A549 (cell line): ENCODE measurements around the gene LNPEP. TPM values are rescaled to one million over a fixed set of nuclear protein-coding genes. Genes with fewer than 3 reads are reported as not detected.

ENCODE experiments used
- ATAC-seq, 2 experiments: fragments of 200-7000 bp in 1 of 2; fragments of >200 bp in 1 of 2; cut with Nextera tagmentation in 1 of 2; cut with Tn5 transposase in 1 of 2; 3 replicates each; pipeline versions ENCODE4 v1.8.0 to v1.9.1; 2018 to 2020; ENCODE audit warnings: mild to moderate bottlenecking in 1 of 2, moderate library complexity in 1 of 2
- CTCF ChIA-PET: fragments of 300-600 bp; sonication (Branson Sonifier 250); formaldehyde crosslinking; extraction: SDS; loops from one replicate; lab custom pipeline; 2021; ENCODE audit warnings: antibody characterized with exemption, inconsistent platforms; lab: Yijun Ruan, JAX
- POLR2A ChIA-PET: fragments of 350-600 bp; formaldehyde crosslinking; extraction: SDS; loops from one replicate; lab custom pipeline; 2021; ENCODE audit warnings: antibody characterized with exemption, inconsistent platforms; lab: Yijun Ruan, JAX
- DNase-seq, 2 experiments: peaks; one replicate each; pipeline versions ENCODE4 v3.0.0 to v3.0.0-alpha.2; 2011 to 2016; ENCODE audit warnings: low read depth in 1 of 2, low spot score in 1 of 2
- FAIRE-seq: peaks from 2 replicates; lab custom pipeline; 2011; peaks lifted over from hg19 to GRCh38; lab: Jason Lieb, UNC
- H3K27ac ChIP-seq, 2 experiments: fragments of >200 bp; sonication (Bioruptor Twin); formaldehyde crosslinking; 3 replicates each; pipeline ENCODE4 v1.5.1; 2016 to 2017
- H3K4me1 ChIP-seq: fragments of >200 bp; sonication (Bioruptor Twin); formaldehyde crosslinking; 3 replicates; pipeline ENCODE4 v1.6.1; 2016
- H3K4me2 ChIP-seq: fragments of >200 bp; sonication (Bioruptor Twin); formaldehyde crosslinking; 3 replicates; pipeline ENCODE4 v1.6.1; 2016
- H3K4me3 ChIP-seq: fragments of >200 bp; sonication (Bioruptor Twin); formaldehyde crosslinking; 3 replicates; pipeline ENCODE4 v1.5.1; 2016
- H3K9me3 ChIP-seq: fragments of >200 bp; sonication (Bioruptor Twin); formaldehyde crosslinking; 3 replicates; pipeline ENCODE4 v1.6.1; 2016
- BCL3 ChIP-seq: fragments of >200 bp; sonication (Bioruptor Twin); formaldehyde crosslinking; IDR thresholded peaks from 3 replicates; pipeline ENCODE4 v1.6.1; 2016
- CBX2 ChIP-seq: fragments of 200-600 bp; sonication (generic); IDR thresholded peaks from 2 replicates; pipeline ENCODE4 v1.6.1; 2016; ENCODE audit warnings: low read depth, mild to moderate bottlenecking, borderline replicate concordance
- CBX8 ChIP-seq: fragments of 200-600 bp; sonication (generic); IDR thresholded peaks from 2 replicates; pipeline ENCODE4 v1.6.1; 2016
- CEBPB ChIP-seq, 2 experiments: fragments of >200 bp in 1 of 2; sonication (Bioruptor Twin) in 1 of 2; formaldehyde crosslinking in 1 of 2; IDR thresholded peaks; 2 replicates each; pipeline ENCODE4 v1.6.1; 2012 to 2016
- CHD2 ChIP-seq: fragments of 150-350 bp; IDR thresholded peaks from 2 replicates; pipeline ENCODE4 v1.6.1; 2014; ENCODE audit warnings: low read length; ENCODE audit not compliant: partially characterized antibody
- CHD4 ChIP-seq: fragments of 200-600 bp; sonication (generic); IDR thresholded peaks from 2 replicates; pipeline ENCODE4 v1.6.1; 2016; ENCODE audit warnings: antibody characterized with exemption, mild to moderate bottlenecking, borderline replicate concordance
- FOSB ChIP-seq: fragments of 250-450 bp; sonication (Bioruptor Pico); IDR thresholded peaks from 2 replicates; pipeline ENCODE4 v1.5.0; 2020; ENCODE audit warnings: mild to moderate bottlenecking, moderate library complexity
- FOXS1 ChIP-seq: fragments of 250-450 bp; sonication (Bioruptor Pico); IDR thresholded peaks from 2 replicates; pipeline ENCODE4 v1.5.0; 2020; ENCODE audit warnings: mild to moderate bottlenecking, moderate library complexity
- GATA3 ChIP-seq: IDR thresholded peaks from 2 replicates; pipeline ENCODE4 v1.6.1; 2012; ENCODE audit warnings: borderline replicate concordance
- HMGXB4 ChIP-seq: fragments of 250-450 bp; sonication (Bioruptor Pico); IDR thresholded peaks from 2 replicates; pipeline ENCODE4 v1.5.0; 2021; ENCODE audit warnings: mild to moderate bottlenecking, moderate library complexity, borderline replicate concordance
- HOXB5 ChIP-seq: fragments of 250-450 bp; sonication (Bioruptor Pico); IDR thresholded peaks from 2 replicates; pipeline ENCODE4 v1.5.0; 2020; ENCODE audit warnings: mild to moderate bottlenecking, moderate library complexity
- JUN ChIP-seq, 2 experiments: fragments of >200 bp; sonication (Bioruptor Twin); formaldehyde crosslinking; IDR thresholded peaks; 2 replicates in 1 of 2; 3 replicates in 1 of 2; pipeline ENCODE4 v1.6.1; 2016 to 2017
- JUNB ChIP-seq: fragments of >200 bp; sonication (Bioruptor Twin); formaldehyde crosslinking; IDR thresholded peaks from 2 replicates; pipeline ENCODE4 v1.6.1; 2016
- MAFK ChIP-seq: fragments of 450-650 bp; IDR thresholded peaks from 2 replicates; pipeline ENCODE4 v1.6.1; 2014; ENCODE audit not compliant: partially characterized antibody
- MAX ChIP-seq: IDR thresholded peaks from 2 replicates; pipeline ENCODE4 v1.6.1; 2012
- PBX3 ChIP-seq: IDR thresholded peaks from 2 replicates; pipeline ENCODE4 v1.6.1; 2012
- PHF8 ChIP-seq: fragments of 200-600 bp; sonication (generic); IDR thresholded peaks from 2 replicates; pipeline ENCODE4 v1.6.1; 2016; ENCODE audit warnings: low read depth, mild to moderate bottlenecking, antibody characterized with exemption, moderate library complexity, borderline replicate concordance
- RAD21 ChIP-seq, 2 experiments: fragments of >200 bp in 1 of 2; sonication (Bioruptor Twin) in 1 of 2; formaldehyde crosslinking in 1 of 2; IDR thresholded peaks in 1 of 2; conservative IDR thresholded peaks in 1 of 2; 2 replicates in 1 of 2; 3 replicates in 1 of 2; pipeline ENCODE4 v1.6.1; 2012 to 2018; ENCODE audit warnings: inconsistent platforms in 1 of 2
- RARB ChIP-seq: fragments of 250-450 bp; sonication (Bioruptor Pico); IDR thresholded peaks from 2 replicates; pipeline ENCODE4 v1.8.0; 2021; ENCODE audit warnings: mild to moderate bottlenecking, moderate library complexity
- RCOR1 ChIP-seq: fragments of 150-350 bp; IDR thresholded peaks from 2 replicates; pipeline ENCODE4 v1.6.1; 2014; ENCODE audit warnings: antibody characterized with exemption, low read length, low read depth
- REST ChIP-seq: fragments of 200-600 bp; sonication (generic); IDR thresholded peaks from 2 replicates; pipeline ENCODE4 v1.6.1; 2016; ENCODE audit warnings: antibody characterized with exemption, mild to moderate bottlenecking, moderate library complexity
- SREBF2 ChIP-seq: fragments of 450-650 bp; IDR thresholded peaks from 2 replicates; pipeline ENCODE4 v1.6.1; 2014; ENCODE audit warnings: mild to moderate bottlenecking, moderate library complexity
- ZC3H11A ChIP-seq: fragments of 450-650 bp; IDR thresholded peaks from 2 replicates; pipeline ENCODE4 v1.6.1; 2014; ENCODE audit warnings: antibody characterized with exemption, mild to moderate bottlenecking
- WGBS: methylation state at CpG from one replicate; pipeline ENCODE4 v1.1.6; 2017; ENCODE audit errors: missing lambda C conversion rate; 5-methylcytosine and 5-hydroxymethylcytosine counted together
- polyA plus RNA-seq, 4 experiments: library from polyadenylated mRNA; depleted of rRNA in 3 of 4; stranded (reverse); fragments of >200 nt; fragmentation: RNase III in 1 of 4; extraction: RNeasy Plus Mini Kit Qiagen cat#74134 plus additional on column Dnase treatment in 1 of 4; gene quantifications; 2 replicates in 3 of 4; 3 replicates in 1 of 4; pipeline ENCODE4 v1.2.3, GENCODE V29; 2011 to 2017

LNPEP gene
- polyA plus RNA-seq, 2 of the 4 experiments (the other 2 are of a cell fraction): 5.9 to 19.7 TPM

GRCh38 chr5:96969366-96969765 is 33.5 kb downstream of the LNPEP start:
- no peak overlapping the region for H3K4me3 ChIP-seq
- H3K4me2 ChIP-seq: no peak overlapping the region
- no peak for DNase-seq
- no peaks in the 10 kb centered on the region for H3K9me3 ChIP-seq
- WGBS: 92% methylated on average over 2 of the region's 2 CpGs
- POLR2A ChIA-PET: no interaction called here
- peaks cover 20% of the 10 kb centered on the region for H3K4me1 ChIP-seq
- TF ChIP-seq JUN (IDR thresholded peaks at IDR 0.05): no peak
- no peak for TF ChIP-seq RCOR1
- no peak for TF ChIP-seq HOXB5 (CRISPR knock-in tag)
- no peak for TF ChIP-seq ZC3H11A
- TF ChIP-seq MAX: no peak
- no peak for TF ChIP-seq SREBF2
- no peak for TF ChIP-seq PBX3
- no peak for TF ChIP-seq RAD21 (conservative IDR thresholded peaks at IDR 0.05 in 1 of 2, IDR thresholded peaks at IDR 0.05 in 1 of 2)
- TF ChIP-seq CEBPB (IDR thresholded peaks at IDR 0.05): no peak
- no peak for TF ChIP-seq REST
- no peak for TF ChIP-seq CBX2
- TF ChIP-seq HMGXB4 (CRISPR knock-in tag): no peak
- no peak for TF ChIP-seq GATA3
- TF ChIP-seq CHD4: no peak
- TF ChIP-seq JUNB: no peak
- TF ChIP-seq FOSB (CRISPR knock-in tag): no peak
- TF ChIP-seq RARB (CRISPR knock-in tag): no peak
- TF ChIP-seq, all 56 proteins: peak for 0
- ATAC-seq (no peak), FAIRE-seq (no peak)
- no peak overlapping the region for H3K27ac ChIP-seq
- CTCF ChIA-PET: no interaction called here

- FAIRE-seq (no peak), DNase-seq (no peak), ATAC-seq (no peak)
- H3K4me3 ChIP-seq: no peak overlapping the region
- ChIA-PET CTCF (interaction anchor here (1.0 kb wide), 1 partner anchor 37 kb away, joined by 3 read pairs; the partner anchor contains the start of gene LNPEP), POLR2A (no interaction called here)
- no peak overlapping the region for H3K27ac ChIP-seq
- peaks cover 16% of the 10 kb centered on the region for H3K4me1 ChIP-seq
- H3K4me2 ChIP-seq: no peak overlapping the region
- no peak for TF ChIP-seq MAFK
- TF ChIP-seq CEBPB (IDR thresholded peaks at IDR 0.05): no peak
- no peak for TF ChIP-seq PBX3
- no peak for TF ChIP-seq FOXS1
- no peak for TF ChIP-seq PHF8
- no peak for TF ChIP-seq CHD4
- TF ChIP-seq CHD2: no peak
- no peak for TF ChIP-seq HMGXB4 (CRISPR knock-in tag)
- TF ChIP-seq CBX8: no peak
- no peak for TF ChIP-seq BCL3
- H3K9me3 ChIP-seq: no peaks in the 10 kb centered on the region
- 92% methylated on average over 5 of the region's 5 CpGs for WGBS
Observed at GRCh38 chr5:96972599-96973334, 36.9 kb downstream of the LNPEP start.
